PC-9 (cell line): ENCODE data around the gene ERMN. TPM values are rescaled to one million over a fixed set of nuclear protein-coding genes. Genes with fewer than 3 reads are reported as not detected.

ENCODE experiments used
- BruUV-seq: library from RNA; stranded (reverse); fragments of 400-500 nt; replicated peaks from 2 replicates; lab custom pipeline; 2021; lab: Mats Ljungman, UMichigan
- CTCF ChIA-PET: fragments of 300-600 bp; sonication (Branson Sonifier 250); formaldehyde crosslinking; loops from one replicate; lab custom pipeline; 2022; ENCODE audit warnings: antibody characterized with exemption; lab: Charles Lee
- POLR2A ChIA-PET: fragments of 300-600 bp; sonication (Branson Sonifier 250); formaldehyde crosslinking; loops from one replicate; lab custom pipeline; 2022; ENCODE audit warnings: antibody characterized with exemption; ENCODE audit not compliant: unreplicated experiment; lab: Charles Lee
- DNase-seq, 2 experiments: peaks; one replicate each; pipeline versions ENCODE4 v3.0.0 to v3.0.0-alpha.2; 2015 to 2022; ENCODE audit warnings: mixed read lengths in 1 of 2
- H2AFZ ChIP-seq: fragments of 200-600 bp; sonication (generic); 2 replicates; pipeline ENCODE4 v1.8.1; 2017; ENCODE audit warnings: antibody characterized with exemption
- H3F3A ChIP-seq: fragments of 200-600 bp; sonication (generic); 2 replicates; pipeline ENCODE4 v1.8.1; 2017; ENCODE audit warnings: antibody characterized with exemption, mild to moderate bottlenecking, low read depth; ENCODE audit not compliant: insufficient read depth
- H3K27ac ChIP-seq: fragments of 200-600 bp; sonication (generic); 2 replicates; pipeline ENCODE4 v1.6.1; 2016; ENCODE audit warnings: mixed run types
- H3K27me3 ChIP-seq: fragments of 200-600 bp; sonication (generic); 2 replicates; pipeline ENCODE4 v1.6.1; 2016; ENCODE audit warnings: low read depth, mixed run types; ENCODE audit not compliant: insufficient read depth
- H3K36me3 ChIP-seq: fragments of 200-600 bp; sonication (generic); 2 replicates; pipeline ENCODE4 v1.6.1; 2016; ENCODE audit warnings: low read depth, mixed run types
- H3K4me1 ChIP-seq: fragments of 200-600 bp; sonication (generic); replicated peaks from 2 replicates; pipeline ENCODE4 v1.6.1; 2016; ENCODE audit warnings: mixed run types; ENCODE audit not compliant: insufficient read depth
- H3K4me2 ChIP-seq: fragments of 200-600 bp; sonication (generic); 2 replicates; pipeline ENCODE4 v1.6.1; 2017; ENCODE audit warnings: mixed run types
- H3K4me3 ChIP-seq: fragments of 200-600 bp; sonication (generic); 2 replicates; pipeline ENCODE4 v1.6.1; 2016; ENCODE audit warnings: mixed run types
- H3K79me2 ChIP-seq: fragments of 200-600 bp; sonication (generic); 2 replicates; pipeline ENCODE4 v1.6.1; 2017; ENCODE audit warnings: low read depth, mixed run types
- H3K9me2 ChIP-seq: fragments of 200-600 bp; sonication (generic); 2 replicates; pipeline ENCODE4 v1.8.1; 2017; ENCODE audit warnings: mild to moderate bottlenecking; ENCODE audit not compliant: insufficient read depth
- H3K9me3 ChIP-seq: fragments of 200-600 bp; sonication (generic); 2 replicates; pipeline ENCODE4 v1.8.1; 2016; ENCODE audit warnings: low read depth; ENCODE audit not compliant: insufficient read depth
- H4K20me1 ChIP-seq: fragments of 200-600 bp; sonication (generic); 2 replicates; pipeline ENCODE4 v1.8.1; 2017; ENCODE audit not compliant: insufficient read depth
- CTCF ChIP-seq: fragments of 200-600 bp; sonication (generic); conservative IDR thresholded peaks from 2 replicates; pipeline ENCODE4 v1.6.1; 2017; ENCODE audit warnings: mixed run types, antibody characterized with exemption, mild to moderate bottlenecking, moderate library complexity
- EZH2 ChIP-seq: fragments of 200-600 bp; sonication (generic); IDR thresholded peaks from 2 replicates; pipeline ENCODE4 v1.8.0; 2017; ENCODE audit warnings: antibody characterized with exemption, low read depth
- intact Hi-C: fragments of 100-400 bp; cut with micrococcal nuclease; formaldehyde crosslinking; loops from one replicate; pipeline ENCODE4 v1.10.0; 2022; ENCODE audit not compliant: unreplicated experiment
- total RNA-seq: library from RNA; stranded (reverse); gene quantifications from 2 replicates; pipeline ENCODE4 v1.2.3, GENCODE V29; 2021

Gene ERMN
- total RNA-seq, 1 experiment from 2014 or later = not detected

- no peak for DNase-seq
- H3K4me1 ChIP-seq = no peaks in the 10 kb centered on the region
Observed at GRCh38 chr2:157304811-157305722, 20.6 kb downstream of the ERMN start.

DNA sequence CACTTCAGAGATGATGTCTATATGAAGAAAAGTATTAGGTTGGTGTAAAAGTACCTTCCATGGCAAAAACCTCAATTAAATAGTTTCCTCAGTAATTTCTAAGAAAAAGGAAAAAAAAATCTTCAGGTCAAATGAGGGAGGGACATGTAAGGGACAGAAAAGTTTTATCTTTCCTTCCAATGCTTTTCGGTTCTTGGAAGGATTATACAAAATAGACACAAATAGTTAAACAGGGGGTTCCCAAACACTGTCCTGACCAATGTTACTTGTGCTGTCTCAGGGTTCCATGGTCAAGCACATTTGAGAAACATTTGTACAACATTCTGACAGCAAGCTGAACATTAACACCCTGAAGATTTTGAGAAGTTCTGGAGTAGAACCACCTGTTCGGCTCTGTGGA is 22.0 kb downstream of the ERMN start:
- Histone ChIP-seq H3K27me3 (no peaks in the 10 kb centered on the region), H3F3A (no peaks in the 10 kb centered on the region), H3K9me3 (no peaks in the 10 kb centered on the region), H3K9me2 (no peaks in the 10 kb centered on the region), H3K4me3 (no peak overlapping the region), H3K4me2 (no peak overlapping the region), H2AFZ (no peak overlapping the region), H3K36me3 (no peaks in the 10 kb centered on the region), H3K27ac (no peak overlapping the region), H3K4me1 (no peaks in the 10 kb centered on the region), H4K20me1 (no peaks in the 10 kb centered on the region), H3K79me2 (no peaks in the 10 kb centered on the region)
- TF ChIP-seq EZH2 (no peak), CTCF (no peak)
- POLR2A ChIA-PET = interaction anchor here (0.6 kb wide), 1 partner anchor 19 kb away, joined by 7 read pairs; no protein-coding TSS in a partner anchor
- BruUV-seq = no TSS peak
- intact Hi-C loops = no loop called here
- CTCF ChIA-PET = no interaction called here
- DNase-seq = no peak

More at GRCh38 chr2:157304811-157305722, 20.6 kb downstream of the ERMN start:
- ChIA-PET POLR2A (interaction anchor here (0.6 kb wide), 1 partner anchor 422 kb away, joined by 5 read pairs; no protein-coding TSS in a partner anchor), CTCF (no interaction called here)
- Histone ChIP-seq H3K79me2 (no peaks in the 10 kb centered on the region), H2AFZ (no peak overlapping the region), H3K9me2 (no peaks in the 10 kb centered on the region), H3K36me3 (no peaks in the 10 kb centered on the region), H3K4me3 (no peak overlapping the region), H3F3A (no peaks in the 10 kb centered on the region), H3K4me2 (no peak overlapping the region), H3K9me3 (no peaks in the 10 kb centered on the region), H4K20me1 (no peaks in the 10 kb centered on the region), H3K27ac (no peak overlapping the region), H3K27me3 (no peaks in the 10 kb centered on the region)
- TF ChIP-seq CTCF (no peak), EZH2 (no peak)
- intact Hi-C loops = no loop called here
- no TSS peak for BruUV-seq

- Histone ChIP-seq H3K27ac (no peak overlapping the region), H3K4me2 (no peak overlapping the region)
- TF ChIP-seq CTCF (peak; percentile 72), EZH2 (no peak)
Observed at GRCh38 chr2:157302492-157303099, 23.0 kb downstream of the ERMN start.

More at GRCh38 chr2:157302492-157303099, 23.0 kb downstream of the ERMN start:
- Histone ChIP-seq H4K20me1 (no peaks in the 10 kb centered on the region), H3K4me1 (no peaks in the 10 kb centered on the region), H3K27me3 (no peaks in the 10 kb centered on the region), H3K9me2 (no peaks in the 10 kb centered on the region), H3F3A (no peaks in the 10 kb centered on the region), H3K79me2 (no peaks in the 10 kb centered on the region), H3K9me3 (no peaks in the 10 kb centered on the region), H3K4me3 (no peak overlapping the region), H2AFZ (no peak overlapping the region), H3K36me3 (no peaks in the 10 kb centered on the region)
- intact Hi-C loops = no loop called here
- no TSS peak for BruUV-seq
- ChIA-PET POLR2A (no interaction called here), CTCF (interaction anchor here (0.7 kb wide), 1 partner anchor 536 kb away, joined by 4 read pairs; no protein-coding TSS in a partner anchor)
- DNase-seq = no peak
